Stomach (tissue), 4 donors: Measurements from ENCODE around the gene ZNF519.

ENCODE experiments used
- CTCF ChIP-seq, 7 experiments: fragments of 450-650 bp in 4 of 7; fragments of 200-600 bp in 3 of 7; sonication (generic) in 3 of 7; IDR thresholded peaks; one replicate each; pipeline ENCODE4 v1.5.1; 2016 to 2019; ENCODE audit warnings: antibody characterized with exemption in 7 of 7, control low read depth in 2 of 7, mild to moderate bottlenecking in 1 of 7
- POLR2AphosphoS5 ChIP-seq, 3 donors: sonication (generic); formaldehyde crosslinking; IDR thresholded peaks; one replicate each; pipeline ENCODE4 v1.6.1; 2016; ENCODE audit warnings: antibody characterized with exemption in 3 of 3

- TF ChIP-seq CTCF (IDR thresholded peaks at IDR 0.05), result no peak
- TF ChIP-seq POLR2AphosphoS5 (IDR thresholded peaks at IDR 0.05), result no peak
These were observed 38.8 kb downstream of the ZNF519 start for GRCh38 chr18:14093307-14093915.
